ENCODE measurements around the gene MAVS. TPM values are rescaled to one million over a fixed set of nuclear protein-coding genes. Genes with fewer than 3 reads are reported as not detected.
"Not testable (repeated sequence)": the region's sequence is repeated elsewhere in the genome, so short reads cannot be mapped to it uniquely, and the experiment has no call there.

MAVS gene
- total RNA-seq, 1 experiment from 2014 or later = 24.2 TPM

DNA sequence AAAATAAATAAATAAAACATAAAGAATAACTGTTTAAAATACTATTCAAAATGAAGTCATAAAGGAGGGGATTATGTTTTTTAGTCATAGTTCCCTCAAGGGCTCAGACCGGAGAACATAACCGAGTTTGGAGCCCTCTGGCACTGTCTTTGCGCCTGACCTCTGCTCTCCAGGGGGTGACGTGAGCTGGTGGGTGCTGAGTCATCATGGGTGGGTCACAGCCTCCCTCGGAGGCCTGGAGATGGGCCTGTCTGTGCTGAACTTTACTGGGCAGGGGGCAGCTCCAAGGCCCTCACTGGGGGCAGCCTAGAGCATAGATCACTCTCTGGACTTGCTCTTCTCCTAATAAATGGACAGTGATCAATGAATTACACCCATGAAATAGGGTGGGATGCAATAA, 3.1 kb upstream of the MAVS start:
- no peak overlapping the region for H3K27ac ChIP-seq (ENCODE audit: insufficient read length, low read depth, low read length)
- TF ChIP-seq, protein P1, sequence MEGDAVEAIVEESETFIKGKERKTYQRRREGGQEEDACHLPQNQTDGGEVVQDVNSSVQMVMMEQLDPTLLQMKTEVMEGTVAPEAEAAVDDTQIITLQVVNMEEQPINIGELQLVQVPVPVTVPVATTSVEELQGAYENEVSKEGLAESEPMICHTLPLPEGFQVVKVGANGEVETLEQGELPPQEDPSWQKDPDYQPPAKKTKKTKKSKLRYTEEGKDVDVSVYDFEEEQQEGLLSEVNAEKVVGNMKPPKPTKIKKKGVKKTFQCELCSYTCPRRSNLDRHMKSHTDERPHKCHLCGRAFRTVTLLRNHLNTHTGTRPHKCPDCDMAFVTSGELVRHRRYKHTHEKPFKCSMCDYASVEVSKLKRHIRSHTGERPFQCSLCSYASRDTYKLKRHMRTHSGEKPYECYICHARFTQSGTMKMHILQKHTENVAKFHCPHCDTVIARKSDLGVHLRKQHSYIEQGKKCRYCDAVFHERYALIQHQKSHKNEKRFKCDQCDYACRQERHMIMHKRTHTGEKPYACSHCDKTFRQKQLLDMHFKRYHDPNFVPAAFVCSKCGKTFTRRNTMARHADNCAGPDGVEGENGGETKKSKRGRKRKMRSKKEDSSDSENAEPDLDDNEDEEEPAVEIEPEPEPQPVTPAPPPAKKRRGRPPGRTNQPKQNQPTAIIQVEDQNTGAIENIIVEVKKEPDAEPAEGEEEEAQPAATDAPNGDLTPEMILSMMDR (conservative IDR thresholded peaks at IDR 0.05) = no peak
- H4K91ac ChIP-seq (ENCODE audit: insufficient read length, low read depth, low read length) = no peak overlapping the region
- no peak overlapping the region for H2BK120ac ChIP-seq (ENCODE audit: low read depth, low read length, poor library complexity, severe bottlenecking)
- H3K56ac ChIP-seq (ENCODE audit: insufficient read length, low read depth, low read length) = no peak overlapping the region
- Mint-ChIP-seq H3K4me3 (no peak overlapping the region), H3K4me1 (peaks cover 13 to 14% of the 10 kb centered on the region in 2 experiments), H3K9me3 (no peaks in the 10 kb centered on the region), H3K27ac (no peak overlapping the region), H3K36me3 (ENCODE audit: insufficient read depth in 1 of 3, low read depth in 3 of 3) (no peaks in the 10 kb centered on the region), H3K27me3 (ENCODE audit: low read depth) (no peaks in the 10 kb centered on the region; the same call in 1 of the 2 replicates)
- no peak overlapping the region for H2AK5ac ChIP-seq (ENCODE audit: insufficient read length, low read length)
- H2BK5ac ChIP-seq (ENCODE audit: insufficient read length, low read length) = no peak overlapping the region
- H2BK12ac ChIP-seq (ENCODE audit: insufficient read length, low read depth, low read length) = no peak overlapping the region
- no peaks in the 10 kb centered on the region for H3K79me1 ChIP-seq (ENCODE audit: insufficient read depth, low read depth, low read length, poor library complexity, severe bottlenecking)
- no peaks in the 10 kb centered on the region for H3K27me3 ChIP-seq (ENCODE audit: insufficient read depth, low read length)
- no CpG with 5 or more reads among the region's 5 CpGs for WGBS (ENCODE audit: extremely low coverage, insufficient read length, low lambda C conversion rate)
- no peak overlapping the region for H2BK20ac ChIP-seq (ENCODE audit: low read depth, low read length, poor library complexity, severe bottlenecking)
- H3K4me2 ChIP-seq (ENCODE audit: insufficient read depth, insufficient read length, low read length) = no peak overlapping the region
- no peak overlapping the region for H3K14ac ChIP-seq (ENCODE audit: insufficient read depth, low read length)
- no peak overlapping the region for H4K8ac ChIP-seq (replicated peaks; ENCODE audit: insufficient read length, low read depth, low read length)
- H3K4ac ChIP-seq (ENCODE audit: low read depth, low read length) = no peak overlapping the region
- no peaks in the 10 kb centered on the region for H4K20me1 ChIP-seq (ENCODE audit: control insufficient read depth, insufficient read depth, insufficient read length)
- H3K4me1 ChIP-seq (ENCODE audit: insufficient read depth, low read length) = no peaks in the 10 kb centered on the region
- H3K79me2 ChIP-seq (ENCODE audit: insufficient read depth, low read length) = no peaks in the 10 kb centered on the region; the same call in 1 of the 2 replicates
- no peak overlapping the region for H2AFZ ChIP-seq (ENCODE audit: low read length)
- H3K9ac ChIP-seq (ENCODE audit: extremely low read depth, insufficient read length, low read length) = no peak overlapping the region
- no peak overlapping the region for H3T11ph ChIP-seq (ENCODE audit: low read length)
- H3K18ac ChIP-seq (ENCODE audit: insufficient read length, low read depth, low read length) = no peak overlapping the region
- H2BK15ac ChIP-seq (ENCODE audit: low read depth, low read length) = no peak overlapping the region
- DNase-seq = no peak
- peaks cover 13% of the 10 kb centered on the region for H3K23me2 ChIP-seq (ENCODE audit: insufficient read length, low read depth, low read length, poor library complexity, severe bottlenecking)
- H3K9me3 ChIP-seq (ENCODE audit: control insufficient read depth, low read depth, low read length) = no peaks in the 10 kb centered on the region
- no peak overlapping the region for H4K5ac ChIP-seq (ENCODE audit: insufficient read length, low read depth, low read length)
- H3K23ac ChIP-seq (ENCODE audit: insufficient read length, low read depth, low read length) = no peak overlapping the region

DNA sequence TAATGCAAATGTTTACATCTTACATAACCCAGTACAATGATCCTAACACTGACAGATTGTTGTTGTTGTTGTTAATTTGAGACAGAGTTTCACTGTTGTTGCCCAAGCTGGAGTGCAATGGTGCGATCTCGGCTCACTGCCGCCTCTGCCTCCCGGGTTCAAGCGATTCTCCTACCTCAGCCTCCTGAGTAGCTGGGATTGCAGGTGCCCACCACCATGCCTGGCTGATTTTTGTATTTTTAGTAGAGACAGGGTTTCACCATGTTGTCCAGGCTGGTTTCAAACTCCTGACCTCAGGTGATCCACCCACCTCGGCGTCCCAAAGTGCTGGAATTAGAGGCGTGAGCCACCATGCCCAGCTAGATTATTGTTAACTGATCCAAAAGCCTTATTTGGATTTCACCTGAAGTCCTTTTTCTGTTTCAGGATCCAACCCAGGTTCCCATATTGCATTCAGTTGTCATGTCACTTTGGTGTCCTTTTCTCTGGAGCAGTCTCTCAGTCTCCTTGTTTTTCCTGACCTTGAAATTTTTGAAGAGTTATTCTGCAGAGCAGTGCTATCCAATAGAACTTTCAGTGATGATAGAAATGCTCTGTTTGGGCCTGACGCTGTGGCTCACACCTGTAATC, 2.5 kb upstream of the MAVS start:
- not testable (repeated sequence) for H2AFZ ChIP-seq (ENCODE audit: low read length); H3K79me2 ChIP-seq (ENCODE audit: insufficient read depth, low read length); H3T11ph ChIP-seq (ENCODE audit: low read length); H2BK15ac ChIP-seq (ENCODE audit: low read depth, low read length); H3K79me1 ChIP-seq (ENCODE audit: insufficient read depth, low read depth, low read length, poor library complexity, severe bottlenecking); H3K18ac ChIP-seq (ENCODE audit: insufficient read length, low read depth, low read length); H3K36me3 Mint-ChIP-seq (ENCODE audit: insufficient read depth in 1 of 3, low read depth in 3 of 3); H3K27me3 Mint-ChIP-seq (ENCODE audit: low read depth); H3K9me3 Mint-ChIP-seq; H3K56ac ChIP-seq (ENCODE audit: insufficient read length, low read depth, low read length); H4K20me1 ChIP-seq (ENCODE audit: control insufficient read depth, insufficient read depth, insufficient read length); H3K4me1 ChIP-seq (ENCODE audit: insufficient read depth, low read length); H2BK5ac ChIP-seq (ENCODE audit: insufficient read length, low read length); H3K27me3 ChIP-seq (ENCODE audit: insufficient read depth, low read length); H3K27ac ChIP-seq (ENCODE audit: insufficient read length, low read depth, low read length); H3K4me3 Mint-ChIP-seq; H4K91ac ChIP-seq (ENCODE audit: insufficient read length, low read depth, low read length); H2BK20ac ChIP-seq (ENCODE audit: low read depth, low read length, poor library complexity, severe bottlenecking); H2AK5ac ChIP-seq (ENCODE audit: insufficient read length, low read length); H3K27ac Mint-ChIP-seq; H3K9me3 ChIP-seq (ENCODE audit: control insufficient read depth, low read depth, low read length); H3K14ac ChIP-seq (ENCODE audit: insufficient read depth, low read length); H2BK120ac ChIP-seq (ENCODE audit: low read depth, low read length, poor library complexity, severe bottlenecking); H4K5ac ChIP-seq (ENCODE audit: insufficient read length, low read depth, low read length); DNase-seq; H3K9ac ChIP-seq (ENCODE audit: extremely low read depth, insufficient read length, low read length); H2BK12ac ChIP-seq (ENCODE audit: insufficient read length, low read depth, low read length); H3K23ac ChIP-seq (ENCODE audit: insufficient read length, low read depth, low read length); H3K4ac ChIP-seq (ENCODE audit: low read depth, low read length); H3K4me2 ChIP-seq (ENCODE audit: insufficient read depth, insufficient read length, low read length); H4K8ac ChIP-seq (replicated peaks; ENCODE audit: insufficient read length, low read depth, low read length)
- H3K23me2 ChIP-seq (ENCODE audit: insufficient read length, low read depth, low read length, poor library complexity, severe bottlenecking) = peaks cover 13% of the 10 kb centered on the region
- H3K4me1 Mint-ChIP-seq = peaks cover 8 to 12% of the 10 kb centered on the region in 2 experiments
- no CpG with 5 or more reads among the region's 9 CpGs for WGBS (ENCODE audit: extremely low coverage, insufficient read length, low lambda C conversion rate)
